Lung (tissue), 12 donors: ENCODE results near the gene CYBC1. TPM values are rescaled to one million over a fixed set of nuclear protein-coding genes. Genes with fewer than 3 reads are reported as not detected.

Source experiments
- ATAC-seq: fragments of 200-7000 bp; cut with Tn5 transposase; one replicate; pipeline ENCODE4 v1.9.1; 2020; ENCODE audit warnings: moderate number of reproducible peaks; ENCODE audit not compliant: insufficient read depth, low FRiP score
- DNase-seq, 3 donors: peaks; one replicate each; pipeline ENCODE4 v3.0.0-alpha.2; 2013 to 2017
- H3K27ac ChIP-seq, 2 donors: one replicate each; pipeline ENCODE4 v1.5.1; 2013; ENCODE audit warnings: mild to moderate bottlenecking in 2 of 2, moderate library complexity in 2 of 2, control low read depth in 1 of 2, inconsistent platforms in 1 of 2, low read depth in 1 of 2, low read length in 1 of 2
- H3K27me3 ChIP-seq, 3 donors: one replicate each; pipeline ENCODE4 v1.5.1; 2013; ENCODE audit warnings: low read length in 2 of 3; ENCODE audit not compliant: control insufficient read depth in 3 of 3, insufficient read depth in 3 of 3
- H3K36me3 ChIP-seq, 4 donors: one replicate each; pipeline ENCODE4 v1.5.1; 2013; ENCODE audit warnings: low read length in 4 of 4, mild to moderate bottlenecking in 1 of 4, moderate library complexity in 1 of 4; ENCODE audit not compliant: control insufficient read depth in 4 of 4, insufficient read depth in 4 of 4
- H3K4me1 ChIP-seq, 5 donors: one replicate each; pipeline ENCODE4 v1.5.1; 2013; ENCODE audit warnings: low read length in 5 of 5, mild to moderate bottlenecking in 2 of 5, moderate library complexity in 1 of 5; ENCODE audit not compliant: control insufficient read depth in 5 of 5, insufficient read depth in 5 of 5
- H3K4me3 ChIP-seq: one replicate; pipeline ENCODE4 v1.5.1; 2013; ENCODE audit warnings: mild to moderate bottlenecking, control low read depth, moderate library complexity
- H3K9ac ChIP-seq, 2 donors: one replicate each; pipeline ENCODE4 v1.5.1; 2013; ENCODE audit warnings: low read length in 2 of 2, control low read depth in 1 of 2; ENCODE audit not compliant: insufficient read depth in 1 of 2
- H3K9me3 ChIP-seq, 4 donors: one replicate each; pipeline ENCODE4 v1.5.1; 2013; ENCODE audit warnings: low read length in 3 of 4, mild to moderate bottlenecking in 1 of 4, moderate library complexity in 1 of 4; ENCODE audit not compliant: control insufficient read depth in 4 of 4, insufficient read depth in 3 of 4
- CTCF ChIP-seq: IDR thresholded peaks from 2 replicates; pipeline ENCODE4 v1.5.1; 2012; ENCODE audit warnings: mild to moderate bottlenecking; ENCODE audit errors: control extremely low read depth, extremely low read depth
- WGBS, 2 donors: extraction: QIAGEN DNeasy Blood & Tissue Kit; methylation state at CpG; one replicate each; pipeline ENCODE4 v1.1.7; 2013; 5-methylcytosine and 5-hydroxymethylcytosine counted together
- polyA plus RNA-seq, 2 donors: library from polyadenylated mRNA; stranded (reverse); fragments of 200-250 nt; gene quantifications; one replicate each; pipeline ENCODE4 v1.2.1, GENCODE V29; 2013
- total RNA-seq, 2 donors: library from RNA; depleted of rRNA in 1 of 2; stranded (reverse); fragments of >200 nt in 1 of 2; gene quantifications; one replicate each; pipeline ENCODE4 v1.2.1, GENCODE V29; 2014 to 2021
- donor health status: control.
- donor health status: control.
- donor health status: Bipolar disorder and iron deficiency.
- donor health status: healthy.
- donor health status: DM: yes; HTN: yes; CAD: no.

CYBC1 gene
- total and polyA plus RNA-seq, 4 donors: 37.4 to 144 (median 92.0) TPM

- Histone ChIP-seq H3K4me1 (no peaks in the 10 kb centered on the region), H3K4me3 (no peak overlapping the region), H3K27me3 (no peaks in the 10 kb centered on the region), H3K9ac (no peak overlapping the region), H3K9me3 (no peaks in the 10 kb centered on the region), H3K27ac (no peak overlapping the region), H3K36me3 (peaks cover 0 to 36% (median 5%) of the 10 kb centered on the region in 4 donors)
- DNase-seq (no peak), ATAC-seq (no peak)
- no peak for TF ChIP-seq CTCF
- 88 to 93% methylated on average over 32 of the region's 32 CpGs for WGBS, 2 donors
Observed at GRCh38 chr17:82433560-82434215, 16.9 kb downstream of the CYBC1 start.

DNA sequence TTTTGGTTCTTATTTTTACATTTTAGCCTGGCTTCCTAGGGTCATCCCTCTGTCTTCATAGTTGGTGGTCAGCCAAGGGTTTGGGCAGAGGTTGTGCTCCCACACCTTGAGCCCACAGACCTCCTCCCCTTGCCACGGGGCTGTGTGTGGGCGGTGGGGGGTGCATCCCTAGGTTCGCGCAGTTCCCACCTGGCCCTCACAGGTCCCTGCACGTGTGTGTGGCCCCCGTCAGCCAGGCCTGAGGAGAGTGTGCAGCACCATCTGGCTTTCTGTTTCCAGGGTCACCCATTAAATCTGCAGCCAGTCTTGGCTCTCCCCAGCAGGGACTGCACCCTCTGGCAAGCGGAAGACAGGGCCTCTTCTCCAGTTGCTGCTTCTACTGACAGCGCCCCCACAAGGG is 18.5 kb downstream of the CYBC1 start:
- no peak overlapping the region for H3K27ac ChIP-seq
- no peak overlapping the region for H3K4me3 ChIP-seq
- ATAC-seq: no peak
- H3K4me1 ChIP-seq: no peaks in the 10 kb centered on the region
- peaks cover 0 to 30% (median 5%) of the 10 kb centered on the region in 4 donors for H3K36me3 ChIP-seq
- no peak for TF ChIP-seq CTCF
- 87 to 88% methylated on average over 8 of the region's 8 CpGs for WGBS, 2 donors
- H3K9me3 ChIP-seq: no peaks in the 10 kb centered on the region
- no peak overlapping the region for H3K9ac ChIP-seq
- H3K27me3 ChIP-seq: no peaks in the 10 kb centered on the region
- DNase-seq: no peak

- Histone ChIP-seq H3K4me3 (no peak overlapping the region), H3K27ac (no peak overlapping the region), H3K36me3 (peaks cover 0 to 12% (median 0%) of the 10 kb centered on the region in 4 donors), H3K9ac (no peak overlapping the region), H3K27me3 (no peaks in the 10 kb centered on the region), H3K4me1 (no peaks in the 10 kb centered on the region), H3K9me3 (no peaks in the 10 kb centered on the region)
- DNase-seq (no peak), ATAC-seq (no peak)
- 81 to 88% methylated on average over 7 of the region's 7 CpGs for WGBS, 2 donors
- no peak for TF ChIP-seq CTCF
Observed at GRCh38 chr17:82429824-82430223, 20.7 kb downstream of the CYBC1 start.

GRCh38 chr17:82428546-82428945 is 22.0 kb downstream of the CYBC1 start:
- DNase-seq: no peak
- H3K4me3 ChIP-seq: no peak overlapping the region

More at GRCh38 chr17:82428546-82428945, 22.0 kb downstream of the CYBC1 start:
- no peak for ATAC-seq
- Histone ChIP-seq H3K9ac (no peak overlapping the region), H3K27ac (no peak overlapping the region), H3K4me1 (no peaks in the 10 kb centered on the region), H3K9me3 (no peaks in the 10 kb centered on the region), H3K27me3 (no peaks in the 10 kb centered on the region), H3K36me3 (peaks cover 0 to 6% (median 0%) of the 10 kb centered on the region in 4 donors)
- 94 to 98% methylated on average over 3 of the region's 3 CpGs for WGBS, 2 donors
- TF ChIP-seq CTCF: no peak
